Measurements from ENCODE around the gene IGFBP5. TPM values are rescaled to one million over a fixed set of nuclear protein-coding genes. Genes with fewer than 3 reads are reported as not detected.
A peak's percentile ranks its signal among the peaks of the same experiment; 100 is the strongest.

The IGFBP5 gene
- total and polyA plus RNA-seq, 9 donors: 385 to 666 (median 463) TPM

- 47% methylated on average over 3 of the region's 7 CpGs for WGBS (ENCODE audit: insufficient coverage)
- peak; percentile 91 for DNase-seq
- Histone ChIP-seq H3K4me1 (ENCODE audit: control insufficient read depth, insufficient read depth, low read length) (peaks cover 50% of the 10 kb centered on the region), H3K9me3 (replicated peaks; ENCODE audit: control insufficient read depth, low read depth, low read length) (no peaks in the 10 kb centered on the region), H3K27me3 (ENCODE audit: control insufficient read depth, insufficient read depth, low read length) (no peaks in the 10 kb centered on the region), H3K27ac (ENCODE audit: low read length) (peak overlapping the region; percentile 73), H3K4me3 (ENCODE audit: low read length) (no peak overlapping the region), H3K36me3 (ENCODE audit: control insufficient read depth, insufficient read depth, low read length) (no peaks in the 10 kb centered on the region)
These were observed 4.8 kb upstream of the IGFBP5 start for GRCh38 chr2:216700088-216700567.

GRCh38 chr2:216698895-216699294 is 3.5 kb upstream of the IGFBP5 start:
- Histone ChIP-seq H3K9me3 (replicated peaks; ENCODE audit: control insufficient read depth, low read depth, low read length) (no peaks in the 10 kb centered on the region), H3K4me1 (ENCODE audit: control insufficient read depth, insufficient read depth, low read length) (peaks cover 59% of the 10 kb centered on the region), H3K36me3 (ENCODE audit: control insufficient read depth, insufficient read depth, low read length) (no peaks in the 10 kb centered on the region), H3K4me3 (ENCODE audit: low read length) (no peak overlapping the region), H3K27ac (ENCODE audit: low read length) (no peak overlapping the region), H3K27me3 (ENCODE audit: control insufficient read depth, insufficient read depth, low read length) (peaks cover 4% of the 10 kb centered on the region)
- WGBS (ENCODE audit: insufficient coverage): 7% methylated on average over 3 of the region's 5 CpGs
- DNase-seq: peak; percentile 89

GRCh38 chr2:216698293-216698692 is 2.9 kb upstream of the IGFBP5 start:
- H3K27ac ChIP-seq (ENCODE audit: low read length): no peak overlapping the region
- WGBS (ENCODE audit: insufficient coverage): 75% methylated on average over 2 of the region's 6 CpGs
- DNase-seq: no peak
- H3K4me1 ChIP-seq (ENCODE audit: control insufficient read depth, insufficient read depth, low read length): peaks cover 61% of the 10 kb centered on the region
- H3K9me3 ChIP-seq (replicated peaks; ENCODE audit: control insufficient read depth, low read depth, low read length): no peaks in the 10 kb centered on the region
- H3K36me3 ChIP-seq (ENCODE audit: control insufficient read depth, insufficient read depth, low read length): no peaks in the 10 kb centered on the region
- peaks cover 6% of the 10 kb centered on the region for H3K27me3 ChIP-seq (ENCODE audit: control insufficient read depth, insufficient read depth, low read length)
- no peak overlapping the region for H3K4me3 ChIP-seq (ENCODE audit: low read length)

GRCh38 chr2:216696751-216697560 is 1.6 kb upstream of the IGFBP5 start:
- peak overlapping the region; percentile 96 for H3K27ac ChIP-seq (ENCODE audit: low read length)
- H3K4me3 ChIP-seq (ENCODE audit: low read length): no peak overlapping the region
- H3K36me3 ChIP-seq (ENCODE audit: control insufficient read depth, insufficient read depth, low read length): no peaks in the 10 kb centered on the region
- DNase-seq: peak; percentile 82
- 72% methylated on average over 2 of the region's 7 CpGs for WGBS (ENCODE audit: insufficient coverage)
- H3K4me1 ChIP-seq (ENCODE audit: control insufficient read depth, insufficient read depth, low read length): peaks cover 59% of the 10 kb centered on the region
- peaks cover 10% of the 10 kb centered on the region for H3K27me3 ChIP-seq (ENCODE audit: control insufficient read depth, insufficient read depth, low read length)
- H3K9me3 ChIP-seq (replicated peaks; ENCODE audit: control insufficient read depth, low read depth, low read length): no peaks in the 10 kb centered on the region

- Histone ChIP-seq H3K9me3 (replicated peaks; ENCODE audit: control insufficient read depth, low read depth, low read length) (no peaks in the 10 kb centered on the region), H3K4me1 (ENCODE audit: control insufficient read depth, insufficient read depth, low read length) (peaks cover 64% of the 10 kb centered on the region), H3K27ac (ENCODE audit: low read length) (peak overlapping the region; percentile 96), H3K4me3 (ENCODE audit: low read length) (no peak overlapping the region), H3K27me3 (ENCODE audit: control insufficient read depth, insufficient read depth, low read length) (peaks cover 11% of the 10 kb centered on the region), H3K36me3 (ENCODE audit: control insufficient read depth, insufficient read depth, low read length) (no peaks in the 10 kb centered on the region)
- DNase-seq: no peak
- no CpG with 5 or more reads among the region's 1 CpG for WGBS (ENCODE audit: insufficient coverage)
These were observed 972 bp upstream of the IGFBP5 start for GRCh38 chr2:216696321-216696720.

- H3K27ac ChIP-seq (ENCODE audit: low read length): peak overlapping the region; percentile 96
- DNase-seq: no peak
- 0% methylated on average over 3 of the region's 10 CpGs for WGBS (ENCODE audit: insufficient coverage)
- H3K4me3 ChIP-seq (ENCODE audit: low read length): peak overlapping the region; percentile 87
- peaks cover 63% of the 10 kb centered on the region for H3K4me1 ChIP-seq (ENCODE audit: control insufficient read depth, insufficient read depth, low read length)
- H3K27me3 ChIP-seq (ENCODE audit: control insufficient read depth, insufficient read depth, low read length): peaks cover 11% of the 10 kb centered on the region
- H3K9me3 ChIP-seq (replicated peaks; ENCODE audit: control insufficient read depth, low read depth, low read length): no peaks in the 10 kb centered on the region
- peaks cover 4% of the 10 kb centered on the region for H3K36me3 ChIP-seq (ENCODE audit: control insufficient read depth, insufficient read depth, low read length)
These were observed 527 bp downstream of the IGFBP5 start for GRCh38 chr2:216694826-216695217.

- DNase-seq: peak; percentile 80
- H3K27ac ChIP-seq (ENCODE audit: low read length): peak overlapping the region; percentile 96
- peaks cover 63% of the 10 kb centered on the region for H3K4me1 ChIP-seq (ENCODE audit: control insufficient read depth, insufficient read depth, low read length)
- H3K36me3 ChIP-seq (ENCODE audit: control insufficient read depth, insufficient read depth, low read length): peaks cover 9% of the 10 kb centered on the region
- H3K9me3 ChIP-seq (replicated peaks; ENCODE audit: control insufficient read depth, low read depth, low read length): no peaks in the 10 kb centered on the region
- peaks cover 11% of the 10 kb centered on the region for H3K27me3 ChIP-seq (ENCODE audit: control insufficient read depth, insufficient read depth, low read length)
- peak overlapping the region; percentile 87 for H3K4me3 ChIP-seq (ENCODE audit: low read length)
- WGBS (ENCODE audit: insufficient coverage): under 1% methylated on average over 49 of the region's 59 CpGs
These were observed 1.1 kb downstream of the IGFBP5 start for GRCh38 chr2:216694082-216694825.

- peaks cover 11% of the 10 kb centered on the region for H3K27me3 ChIP-seq (ENCODE audit: control insufficient read depth, insufficient read depth, low read length)
- H3K4me3 ChIP-seq (ENCODE audit: low read length): peak overlapping the region; percentile 87
- H3K9me3 ChIP-seq (replicated peaks; ENCODE audit: control insufficient read depth, low read depth, low read length): no peaks in the 10 kb centered on the region
- peak overlapping the region; percentile 96 for H3K27ac ChIP-seq (ENCODE audit: low read length)
- peak; percentile 70 for DNase-seq
- peaks cover 65% of the 10 kb centered on the region for H3K4me1 ChIP-seq (ENCODE audit: control insufficient read depth, insufficient read depth, low read length)
- H3K36me3 ChIP-seq (ENCODE audit: control insufficient read depth, insufficient read depth, low read length): peaks cover 16% of the 10 kb centered on the region
- 0% methylated on average over 2 of the region's 15 CpGs for WGBS (ENCODE audit: insufficient coverage)
These were observed 1.8 kb downstream of the IGFBP5 start for GRCh38 chr2:216693414-216694080.

GRCh38 chr2:216692636-216693413 is 2.5 kb downstream of the IGFBP5 start:
- H3K27ac ChIP-seq (ENCODE audit: low read length): peak overlapping the region; percentile 95
- H3K27me3 ChIP-seq (ENCODE audit: control insufficient read depth, insufficient read depth, low read length): peaks cover 11% of the 10 kb centered on the region
- H3K4me1 ChIP-seq (ENCODE audit: control insufficient read depth, insufficient read depth, low read length): peaks cover 66% of the 10 kb centered on the region
- 0% methylated on average over 3 of the region's 28 CpGs for WGBS (ENCODE audit: insufficient coverage)
- no peaks in the 10 kb centered on the region for H3K9me3 ChIP-seq (replicated peaks; ENCODE audit: control insufficient read depth, low read depth, low read length)
- H3K36me3 ChIP-seq (ENCODE audit: control insufficient read depth, insufficient read depth, low read length): peaks cover 19% of the 10 kb centered on the region
- H3K4me3 ChIP-seq (ENCODE audit: low read length): peak overlapping the region; percentile 87
- peak; percentile 98 for DNase-seq
